NCI-H345 treated with DMSO at 0.1 percent for 48 hours (cell line): ENCODE data around the gene TMPRSS6.

Source experiments
- DNase-seq: peaks from one replicate; lab custom pipeline; 2025; ENCODE audit not compliant: unreplicated experiment; lab: John Stamatoyannopoulos, UW

The TMPRSS6 gene

GRCh38 chr22:37015587-37015878 lies 94.0 kb downstream of the TMPRSS6 start:
- no peak for DNase-seq
